Colonic mucosa (tissue), 4 donors: ENCODE results near the gene THEM5. TPM values are rescaled to one million over a fixed set of nuclear protein-coding genes. Genes with fewer than 3 reads are reported as not detected.

Experiments
- DNase-seq: peaks from one replicate; pipeline ENCODE4 v3.0.0-alpha.2; 2020
- H3K27ac ChIP-seq: fragments of 200-600 bp; one replicate; pipeline ENCODE4 v1.8.0; 2021
- H3K27me3 ChIP-seq: fragments of 200-600 bp; one replicate; pipeline ENCODE4 v1.8.0; 2021
- H3K36me3 ChIP-seq: fragments of 200-600 bp; one replicate; pipeline ENCODE4 v1.8.0; 2021
- H3K4me1 ChIP-seq: fragments of 200-600 bp; one replicate; pipeline ENCODE4 v1.8.0; 2021; ENCODE audit warnings: mild to moderate bottlenecking
- H3K4me3 ChIP-seq: fragments of 200-600 bp; one replicate; pipeline ENCODE4 v1.8.0; 2021
- H3K9ac ChIP-seq, 2 donors: one replicate each; pipeline ENCODE4 v1.7.0; 2013; ENCODE audit warnings: control low read depth in 2 of 2, low read depth in 2 of 2, low read length in 2 of 2
- H3K9me3 ChIP-seq: fragments of 200-600 bp; one replicate; pipeline ENCODE4 v1.8.0; 2021
- CTCF ChIP-seq: fragments of 200-600 bp; IDR thresholded peaks from one replicate; pipeline ENCODE4 v1.8.0; 2022; ENCODE audit warnings: antibody characterized with exemption, mild to moderate bottlenecking
- intact Hi-C: fragments of 100-400 bp; cut with DNase I; formaldehyde crosslinking; loops from one replicate; pipeline ENCODE4 v1.14.1; 2022
- total RNA-seq, 2 donors: library from RNA; stranded (reverse); fragmentation: NEBNext Ultra II Directional in 1 of 2; extraction: Animal tissue kit (Norgen Biotek cat#: 25700) in 1 of 2; gene quantifications; one replicate each; pipeline ENCODE4 v1.2.1, GENCODE V29; 2021
- donor health status: healthy.
- donor health status: DM: no; HTN: no; CAD: no.
- donor health status: DM: no; HTN: no; CAD: no.

The THEM5 gene
- total RNA-seq, 2 donors from 2014 or later, result not detected

GRCh38 chr1:151893176-151893924 lies 39.8 kb upstream of the THEM5 start:
- Histone ChIP-seq H3K4me3 (no peak overlapping the region), H3K9me3 (no peaks in the 10 kb centered on the region), H3K36me3 (no peaks in the 10 kb centered on the region), H3K4me1 (no peaks in the 10 kb centered on the region), H3K27me3 (no peaks in the 10 kb centered on the region), H3K9ac (no peak overlapping the region), H3K27ac (no peak overlapping the region)
- TF ChIP-seq CTCF, result no peak
- intact Hi-C loops, result no loop called here
- no peak for DNase-seq

GRCh38 chr1:151892190-151892589 lies 38.7 kb upstream of the THEM5 start:
- H3K36me3 ChIP-seq, result no peaks in the 10 kb centered on the region
- no peak for DNase-seq
- TF ChIP-seq CTCF, result no peak
- intact Hi-C loops, result no loop called here
- H3K4me3 ChIP-seq, result no peak overlapping the region
- no peaks in the 10 kb centered on the region for H3K4me1 ChIP-seq
- no peaks in the 10 kb centered on the region for H3K9me3 ChIP-seq
- H3K9ac ChIP-seq, result no peak overlapping the region
- H3K27me3 ChIP-seq, result no peaks in the 10 kb centered on the region
- no peak overlapping the region for H3K27ac ChIP-seq

DNA sequence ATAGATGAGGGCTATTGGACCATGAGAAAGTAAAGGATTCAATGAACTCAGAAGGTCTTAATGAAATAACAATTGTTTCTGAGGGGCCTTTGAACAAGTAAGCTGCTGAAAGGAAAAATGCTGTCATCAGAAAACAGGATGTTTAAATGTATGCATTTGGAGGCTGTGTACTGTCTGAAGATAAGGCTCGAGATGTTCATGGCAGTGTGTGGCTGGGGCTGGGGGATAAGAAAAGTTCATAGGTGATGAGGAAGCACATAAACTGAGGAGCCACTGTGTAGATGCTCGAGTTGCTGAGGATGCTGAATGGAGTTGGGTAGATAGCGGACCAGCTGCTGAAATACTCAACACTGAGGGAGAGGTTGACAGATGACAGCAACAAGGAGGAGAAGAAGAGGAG lies 38.0 kb upstream of the THEM5 start:
- no peak for DNase-seq
- Histone ChIP-seq H3K36me3 (no peaks in the 10 kb centered on the region), H3K4me3 (no peak overlapping the region), H3K9ac (no peak overlapping the region), H3K9me3 (no peaks in the 10 kb centered on the region), H3K4me1 (no peaks in the 10 kb centered on the region), H3K27me3 (no peaks in the 10 kb centered on the region), H3K27ac (no peak overlapping the region)
- intact Hi-C loops, result no loop called here
- TF ChIP-seq CTCF, result no peak

- H3K4me1 ChIP-seq, result no peaks in the 10 kb centered on the region
- intact Hi-C loops, result loop anchor here (5.0 kb wide), 1 partner anchor 113 kb away; no protein-coding TSS in a partner anchor
- no peaks in the 10 kb centered on the region for H3K36me3 ChIP-seq
- DNase-seq, result no peak
- H3K27ac ChIP-seq, result no peak overlapping the region
- no peak overlapping the region for H3K4me3 ChIP-seq
- no peaks in the 10 kb centered on the region for H3K27me3 ChIP-seq
- TF ChIP-seq CTCF, result peak; percentile 18
- H3K9me3 ChIP-seq, result no peaks in the 10 kb centered on the region
- H3K9ac ChIP-seq, result no peak overlapping the region
These were observed 35.6 kb upstream of the THEM5 start for GRCh38 chr1:151888972-151889570.

- H3K9ac ChIP-seq, result no peak overlapping the region
- H3K27me3 ChIP-seq, result no peaks in the 10 kb centered on the region
- no peak for DNase-seq
- no peak overlapping the region for H3K27ac ChIP-seq
- no peaks in the 10 kb centered on the region for H3K4me1 ChIP-seq
- H3K9me3 ChIP-seq, result no peaks in the 10 kb centered on the region
- intact Hi-C loops, result loop anchor here (5.0 kb wide), 1 partner anchor 115 kb away; no protein-coding TSS in a partner anchor
- H3K4me3 ChIP-seq, result no peak overlapping the region
- H3K36me3 ChIP-seq, result no peaks in the 10 kb centered on the region
- no peak for TF ChIP-seq CTCF
These were observed 33.5 kb upstream of the THEM5 start for GRCh38 chr1:151887028-151887427.
